ENCODE measurements around the gene CUL1. TPM values are rescaled to one million over a fixed set of nuclear protein-coding genes. Genes with fewer than 3 reads are reported as not detected.

The CUL1 gene
- total RNA-seq, 1 experiment from 2014 or later, result 53.1 TPM

GRCh38 chr7:148809856-148810255, 111.2 kb downstream of the CUL1 start:
- ATAC-seq (no peak; the same call in 1 of the 2 replicates), DNase-seq (ENCODE audit: low read depth, low spot score) (no peak)
- no peak overlapping the region for H3K27ac ChIP-seq (ENCODE audit: low read depth, low read length)
- ChIA-PET CTCF (no interaction called here), POLR2A (no interaction called here), RAD21 (ENCODE audit: low non-redundant PET in 1 of 2, low total read pairs in 2 of 2, uncharacterized antibody in 2 of 2, unreplicated experiment in 2 of 2) (no interaction called here)
- H3K9me2 ChIP-seq (ENCODE audit: insufficient read depth), result no peaks in the 10 kb centered on the region
- peaks cover 5% of the 10 kb centered on the region; the same call in 1 of the 2 replicates for H3K79me2 ChIP-seq (ENCODE audit: insufficient read depth, low read length)
- intact Hi-C loops (cut with micrococcal nuclease), result no loop called here
- no peak overlapping the region for H3K4me3 ChIP-seq (replicated peaks in 1 of 2; ENCODE audit: low read depth in 1 of 2, low read length in 2 of 2)
- no peak overlapping the region for H2AFZ ChIP-seq (ENCODE audit: low read depth, low read length, poor library complexity, severe bottlenecking)
- H3K9ac ChIP-seq (ENCODE audit: low read length), result no peak overlapping the region
- H3K4me1 ChIP-seq (ENCODE audit: control insufficient read depth in 1 of 2, insufficient read depth in 2 of 2, low read length in 2 of 2), result no peaks in the 10 kb centered on the region
- H3K36me3 ChIP-seq (ENCODE audit: control insufficient read depth in 1 of 2, insufficient read depth in 2 of 2, low read length in 2 of 2), result peaks cover 30 to 57% of the 10 kb centered on the region in 2 experiments
- no peaks in the 10 kb centered on the region for H3K27me3 ChIP-seq (ENCODE audit: insufficient read depth, low read length)
- no TSS peak for BruUV-seq (replicated peaks)
- TF ChIP-seq, protein P1, sequence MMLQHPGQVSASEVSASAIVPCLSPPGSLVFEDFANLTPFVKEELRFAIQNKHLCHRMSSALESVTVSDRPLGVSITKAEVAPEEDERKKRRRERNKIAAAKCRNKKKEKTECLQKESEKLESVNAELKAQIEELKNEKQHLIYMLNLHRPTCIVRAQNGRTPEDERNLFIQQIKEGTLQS (IDR thresholded peaks at IDR 0.05), result no peak
- TF ChIP-seq POLR2AphosphoS5 (IDR thresholded peaks at IDR 0.05; ENCODE audit: low read depth, low read length), result no peak
- TF ChIP-seq, protein P2, sequence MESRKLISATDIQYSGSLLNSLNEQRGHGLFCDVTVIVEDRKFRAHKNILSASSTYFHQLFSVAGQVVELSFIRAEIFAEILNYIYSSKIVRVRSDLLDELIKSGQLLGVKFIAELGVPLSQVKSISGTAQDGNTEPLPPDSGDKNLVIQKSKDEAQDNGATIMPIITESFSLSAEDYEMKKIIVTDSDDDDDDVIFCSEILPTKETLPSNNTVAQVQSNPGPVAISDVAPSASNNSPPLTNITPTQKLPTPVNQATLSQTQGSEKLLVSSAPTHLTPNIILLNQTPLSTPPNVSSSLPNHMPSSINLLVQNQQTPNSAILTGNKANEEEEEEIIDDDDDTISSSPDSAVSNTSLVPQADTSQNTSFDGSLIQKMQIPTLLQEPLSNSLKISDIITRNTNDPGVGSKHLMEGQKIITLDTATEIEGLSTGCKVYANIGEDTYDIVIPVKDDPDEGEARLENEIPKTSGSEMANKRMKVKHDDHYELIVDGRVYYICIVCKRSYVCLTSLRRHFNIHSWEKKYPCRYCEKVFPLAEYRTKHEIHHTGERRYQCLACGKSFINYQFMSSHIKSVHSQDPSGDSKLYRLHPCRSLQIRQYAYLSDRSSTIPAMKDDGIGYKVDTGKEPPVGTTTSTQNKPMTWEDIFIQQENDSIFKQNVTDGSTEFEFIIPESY (IDR thresholded peaks at IDR 0.05; ENCODE audit: extremely low read depth, insufficient replicate concordance, low read length), result no peak
- H4K20me1 ChIP-seq (ENCODE audit: insufficient read depth), result no peaks in the 10 kb centered on the region
- no peaks in the 10 kb centered on the region for H3K9me3 ChIP-seq (ENCODE audit: control insufficient read depth in 1 of 2, insufficient read depth in 1 of 2, low read depth in 1 of 2, low read length in 2 of 2)
- no peak overlapping the region for H3K4me2 ChIP-seq (ENCODE audit: low read length)

GRCh38 chr7:148811892-148812291, 113.2 kb downstream of the CUL1 start:
- ChIA-PET POLR2A (no interaction called here), RAD21 (ENCODE audit: low non-redundant PET in 1 of 2, low total read pairs in 2 of 2, uncharacterized antibody in 2 of 2, unreplicated experiment in 2 of 2) (no interaction called here), CTCF (no interaction called here)
- H3K4me1 ChIP-seq (ENCODE audit: control insufficient read depth in 1 of 2, insufficient read depth in 2 of 2, low read length in 2 of 2), result no peaks in the 10 kb centered on the region
- no TSS peak for BruUV-seq (replicated peaks)
- ATAC-seq (no peak), DNase-seq (ENCODE audit: low read depth, low spot score) (no peak)
- no peak overlapping the region for H3K9ac ChIP-seq (ENCODE audit: low read length)
- no peak overlapping the region for H3K4me2 ChIP-seq (ENCODE audit: low read length)
- no peak overlapping the region for H3K4me3 ChIP-seq (replicated peaks in 1 of 2; ENCODE audit: low read depth in 1 of 2, low read length in 2 of 2)
- peaks cover 9% of the 10 kb centered on the region; the same call in 1 of the 2 replicates for H3K79me2 ChIP-seq (ENCODE audit: insufficient read depth, low read length)
- H3K9me3 ChIP-seq (ENCODE audit: control insufficient read depth in 1 of 2, insufficient read depth in 1 of 2, low read depth in 1 of 2, low read length in 2 of 2), result no peaks in the 10 kb centered on the region
- no peaks in the 10 kb centered on the region for H3K9me2 ChIP-seq (ENCODE audit: insufficient read depth)
- H3K27ac ChIP-seq (ENCODE audit: low read depth, low read length), result no peak overlapping the region
- no peaks in the 10 kb centered on the region for H4K20me1 ChIP-seq (ENCODE audit: insufficient read depth)
- H2AFZ ChIP-seq (ENCODE audit: low read depth, low read length, poor library complexity, severe bottlenecking), result no peak overlapping the region
- intact Hi-C loops (cut with micrococcal nuclease), result no loop called here
- TF ChIP-seq JUND (IDR thresholded peaks at IDR 0.05), result no peak
- TF ChIP-seq, protein P1 (IDR thresholded peaks at IDR 0.05), result no peak
- no peak for TF ChIP-seq YY1 (IDR thresholded peaks at IDR 0.05; ENCODE audit: extremely low read depth, insufficient replicate concordance, low read depth, low read length)
- no peak for TF ChIP-seq FOSL1 (IDR thresholded peaks at IDR 0.05; ENCODE audit: low read depth)
- no peak for TF ChIP-seq SRF (IDR thresholded peaks at IDR 0.05; ENCODE audit: low read depth)
- no peak for TF ChIP-seq TCF7L2 (IDR thresholded peaks at IDR 0.05; ENCODE audit: borderline replicate concordance, extremely low read depth, insufficient read depth, insufficient read length)
- no peak for TF ChIP-seq EGR1 (IDR thresholded peaks at IDR 0.05; ENCODE audit: low read depth)
- no peak for TF ChIP-seq CEBPB (IDR thresholded peaks at IDR 0.05; ENCODE audit: low read depth)
- TF ChIP-seq POLR2AphosphoS5 (IDR thresholded peaks at IDR 0.05; ENCODE audit: low read depth, low read length), result no peak
- TF ChIP-seq, protein P3, sequence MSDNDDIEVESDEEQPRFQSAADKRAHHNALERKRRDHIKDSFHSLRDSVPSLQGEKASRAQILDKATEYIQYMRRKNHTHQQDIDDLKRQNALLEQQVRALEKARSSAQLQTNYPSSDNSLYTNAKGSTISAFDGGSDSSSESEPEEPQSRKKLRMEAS (IDR thresholded peaks at IDR 0.05), result no peak
- TF ChIP-seq CBX3 (IDR thresholded peaks at IDR 0.05; ENCODE audit: low read depth), result no peak
- no peak for TF ChIP-seq SP1 (IDR thresholded peaks at IDR 0.05; ENCODE audit: low read depth)
- TF ChIP-seq POLR2A (IDR thresholded peaks at IDR 0.05; ENCODE audit: borderline replicate concordance, extremely low read depth, insufficient read depth, insufficient read length), result no peak
- no peak for TF ChIP-seq SIN3A (IDR thresholded peaks at IDR 0.05; ENCODE audit: low read depth)
- TF ChIP-seq EZH2phosphoT487 (IDR thresholded peaks at IDR 0.05; ENCODE audit: borderline replicate concordance), result no peak
- no peak for TF ChIP-seq ELF1 (IDR thresholded peaks at IDR 0.05; ENCODE audit: borderline replicate concordance, low read depth)
- no peak for TF ChIP-seq ZNF274 (IDR thresholded peaks at IDR 0.05; ENCODE audit: low read depth, low read length)
- peaks cover 40 to 61% of the 10 kb centered on the region in 2 experiments for H3K36me3 ChIP-seq (ENCODE audit: control insufficient read depth in 1 of 2, insufficient read depth in 2 of 2, low read length in 2 of 2)
- H3K27me3 ChIP-seq (ENCODE audit: insufficient read depth, low read length), result no peaks in the 10 kb centered on the region

Data from HCT116 (cell line).